GM12878 (cell line): ENCODE results near the gene TAPBPL. TPM values are rescaled to one million over a fixed set of nuclear protein-coding genes. Genes with fewer than 3 reads are reported as not detected.
A peak's percentile ranks its signal among the peaks of the same experiment; 100 is the strongest.

Source experiments
- ASH2L ChIP-seq: fragments of 300-600, 200-600 bp; sonication (generic); IDR thresholded peaks from 2 replicates; pipeline ENCODE4 v1.6.1; 2017; ENCODE audit warnings: low read depth, mild to moderate bottlenecking, borderline replicate concordance
- BACH1 ChIP-seq: fragments of 450-650 bp; IDR thresholded peaks from 2 replicates; pipeline ENCODE4 v1.6.1; 2017; ENCODE audit warnings: mild to moderate bottlenecking, borderline replicate concordance
- BCL11A ChIP-seq: IDR thresholded peaks from 2 replicates; pipeline ENCODE4 v1.6.1; 2011; ENCODE audit warnings: low read depth, low read length
- BCLAF1 ChIP-seq: fragments of 450-650 bp; IDR thresholded peaks from 2 replicates; pipeline ENCODE4 v1.6.1; 2017; ENCODE audit warnings: antibody characterized with exemption, mild to moderate bottlenecking, moderate library complexity
- CHD2 ChIP-seq: IDR thresholded peaks from 2 replicates; pipeline ENCODE4 v1.6.1; 2011; ENCODE audit warnings: low read depth, low read length, improper control_type of control experiment, borderline replicate concordance
- DPF2 ChIP-seq: fragments of 450-650 bp; IDR thresholded peaks from 2 replicates; pipeline ENCODE4 v1.6.1; 2017; ENCODE audit warnings: mild to moderate bottlenecking
- EP300 ChIP-seq, 2 experiments: fragments of 150-350 bp in 1 of 2; IDR thresholded peaks; 2 replicates each; pipeline ENCODE4 v1.6.1; 2011 to 2012; ENCODE audit warnings: low read depth in 2 of 2, low read length in 2 of 2, borderline replicate concordance in 1 of 2, improper control_type of control experiment in 1 of 2, inconsistent platforms in 1 of 2; ENCODE audit not compliant: control insufficient read depth in 1 of 2
- ETV6 ChIP-seq, 2 experiments: fragments of 450-650 bp in 1 of 2; IDR thresholded peaks in 1 of 2; conservative IDR thresholded peaks in 1 of 2; 2 replicates each; pipeline ENCODE4 v1.6.1; 2014; ENCODE audit warnings: antibody characterized with exemption in 1 of 2, borderline replicate concordance in 1 of 2, low read depth in 1 of 2, mild to moderate bottlenecking in 1 of 2, moderate library complexity in 1 of 2
- GATAD2B ChIP-seq: fragments of 450-650 bp; conservative IDR thresholded peaks from 2 replicates; pipeline ENCODE4 v1.6.1; 2017; ENCODE audit warnings: low read depth, mild to moderate bottlenecking, moderate library complexity
- IKZF1 ChIP-seq: fragments of 450-650 bp; conservative IDR thresholded peaks from 2 replicates; pipeline ENCODE4 v1.6.1; 2017; ENCODE audit warnings: antibody characterized with exemption, mild to moderate bottlenecking
- IKZF2 ChIP-seq, 2 experiments: fragments of 450-650 bp; IDR thresholded peaks; 2 replicates each; pipeline ENCODE4 v1.6.1; 2017; ENCODE audit warnings: mild to moderate bottlenecking in 2 of 2, moderate library complexity in 2 of 2
- NR2C2 ChIP-seq: IDR thresholded peaks from 2 replicates; pipeline ENCODE4 v1.6.1; 2011; ENCODE audit warnings: borderline replicate concordance, low read depth; ENCODE audit not compliant: control insufficient read depth, insufficient read length
- POLR2AphosphoS5 ChIP-seq: IDR thresholded peaks from 2 replicates; pipeline ENCODE4 v1.6.1; 2011; ENCODE audit warnings: mild to moderate bottlenecking, low read length, inconsistent platforms
- POU2F2 ChIP-seq: IDR thresholded peaks from 3 replicates; pipeline ENCODE4 v1.6.1; 2011; ENCODE audit warnings: low read depth, mild to moderate bottlenecking, low read length, borderline replicate concordance
- RB1 ChIP-seq: fragments of 450-650 bp; formaldehyde crosslinking; IDR thresholded peaks from 2 replicates; pipeline ENCODE4 v1.6.1; 2017; ENCODE audit warnings: mild to moderate bottlenecking, borderline replicate concordance
- RELA ChIP-seq: fragments of 450-650 bp; IDR thresholded peaks from 2 replicates; pipeline ENCODE4 v1.8.0; 2014; ENCODE audit warnings: borderline replicate concordance; ENCODE audit not compliant: partially characterized antibody
- RFX5 ChIP-seq: IDR thresholded peaks from 2 replicates; pipeline ENCODE4 v1.6.1; 2011; ENCODE audit warnings: low read depth, low read length, improper control_type of control experiment
- SMARCA5 ChIP-seq: fragments of 450-650 bp; IDR thresholded peaks from 2 replicates; pipeline ENCODE4 v1.6.1; 2017; ENCODE audit warnings: mild to moderate bottlenecking
- SUZ12 ChIP-seq: fragments of 200-600 bp; sonication (generic); IDR thresholded peaks from one replicate; pipeline ENCODE4 v1.6.1; 2018; ENCODE audit warnings: antibody characterized with exemption, mild to moderate bottlenecking; ENCODE audit not compliant: unreplicated experiment
- TARDBP ChIP-seq: IDR thresholded peaks from 2 replicates; pipeline ENCODE4 v1.6.1; 2016; ENCODE audit warnings: borderline replicate concordance
- TBL1XR1 ChIP-seq: IDR thresholded peaks from 2 replicates; pipeline ENCODE4 v1.6.1; 2012; ENCODE audit warnings: low read depth, low read length, improper control_type of control experiment
- TCF12 ChIP-seq: IDR thresholded peaks from 2 replicates; pipeline ENCODE4 v1.6.1; 2011; ENCODE audit warnings: low read depth, mild to moderate bottlenecking, low read length
- ZBTB4 ChIP-seq: fragments of 450-650 bp; formaldehyde crosslinking; IDR thresholded peaks from 2 replicates; pipeline ENCODE4 v1.4.0; 2022; ENCODE audit warnings: mild to moderate bottlenecking, moderate library complexity
- ZNF217 ChIP-seq: fragments of 450-650 bp; IDR thresholded peaks from 2 replicates; pipeline ENCODE4 v1.6.1; 2017; ENCODE audit warnings: antibody characterized with exemption, mild to moderate bottlenecking
- ZNF274 ChIP-seq: IDR thresholded peaks from one replicate; pipeline ENCODE4 v1.8.0; 2011; ENCODE audit not compliant: insufficient read length, insufficient read depth
- polyA plus RNA-seq, 11 experiments: library from polyadenylated mRNA; depleted of rRNA in 4 of 11; unstranded in 6 of 11; stranded (reverse) in 5 of 11; fragments of >200 nt; fragmentation: Nextera tagmentation in 4 of 11; fragmentation: Illumina TruSeq in 1 of 11; extraction: Ambion mirVana in 4 of 11; extraction: Trizol in 1 of 11; gene quantifications; 1 replicate in 1 of 11; 2 replicates in 10 of 11; pipeline versions ENCODE4 v1.2.1 to v1.2.3, GENCODE V29; 2011 to 2016; ENCODE audit warnings: inconsistent platforms in 2 of 11, missing spikeins in 2 of 11, low read depth in 1 of 11
- total RNA-seq, 4 experiments: library from RNA; depleted of rRNA in 3 of 4; stranded (reverse); fragments of >200 nt in 3 of 4; fragmentation: Illumina TruSeq in 1 of 4; extraction: Trizol in 1 of 4; gene quantifications; 2 replicates each; pipeline versions ENCODE4 v1.2.1 to v1.2.3, GENCODE V29; 2013 to 2021

The TAPBPL gene
- total and polyA plus RNA-seq, 10 of the 15 experiments (the other 5 are each of a cell fraction or from before 2014, with no cell fraction given) = 12.4 to 45.0 (median 29.9) TPM

- 0 out of 2 replicates have a peak, but pooled peaks have one; percentile 19 for TF ChIP-seq CHD2
- TF ChIP-seq ASH2L = no peak
- TF ChIP-seq IKZF2 (IDR thresholded peaks at IDR 0.05) = peak; percentile 88 to 94
- peak; percentile 26; the same call in 1 of the 2 replicates for TF ChIP-seq GATAD2B
- TF ChIP-seq BCLAF1 = no peak
- TF ChIP-seq ZNF217 = no peak
- peak; percentile 76; the same call in 1 of the 2 replicates for TF ChIP-seq DPF2
- no peak for TF ChIP-seq ZBTB4 (CRISPR knock-in tag)
- peak in 1 of 2 experiments; percentile 77; a peak in 2 of 4 replicates for TF ChIP-seq ETV6 (conservative IDR thresholded peaks at IDR 0.05 in 1 of 2, IDR thresholded peaks at IDR 0.05 in 1 of 2; ENCODE audit: borderline replicate concordance in 1 of 2, low read depth in 1 of 2)
- no peak for TF ChIP-seq ZNF274
- peak; percentile 70; the same call in 1 of the 2 replicates for TF ChIP-seq POLR2AphosphoS5
- peak; percentile 9; the same call in 1 of the 2 replicates for TF ChIP-seq TARDBP
- TF ChIP-seq RFX5 = no peak
- TF ChIP-seq SUZ12 = no peak
- peak; percentile 47; the same call in 1 of the 2 replicates for TF ChIP-seq SMARCA5
- TF ChIP-seq IKZF1 = peak; percentile 96
- no peak for TF ChIP-seq NR2C2
- peak; percentile 18 to 46; a peak in 1 of 4 replicates for TF ChIP-seq EP300 (IDR thresholded peaks at IDR 0.05; ENCODE audit: borderline replicate concordance in 1 of 2, control insufficient read depth in 1 of 2, low read depth in 2 of 2, low read length in 2 of 2)
- TF ChIP-seq RB1 = no peak
- TF ChIP-seq TCF12 = peak; percentile 90
- TF ChIP-seq BACH1 = peak; percentile 42; the same call in 1 of the 2 replicates
- no peak for TF ChIP-seq TBL1XR1
- 0 out of 2 replicates have a peak, but pooled peaks have one; percentile 14 for TF ChIP-seq BCL11A
- TF ChIP-seq RELA = peak; percentile 89
- TF ChIP-seq POU2F2 = 0 out of 3 replicates have a peak, but pooled peaks have one; percentile 16
These were observed at the start of gene TAPBPL (continued) for GRCh38 chr12:6451348-6452244.
